ENCODE results near the gene BICRA. TPM values are rescaled to one million over a fixed set of nuclear protein-coding genes. Genes with fewer than 3 reads are reported as not detected.

Gene BICRA
- total RNA-seq, 1 donor from 2014 or later, result 15.6 TPM

DNA sequence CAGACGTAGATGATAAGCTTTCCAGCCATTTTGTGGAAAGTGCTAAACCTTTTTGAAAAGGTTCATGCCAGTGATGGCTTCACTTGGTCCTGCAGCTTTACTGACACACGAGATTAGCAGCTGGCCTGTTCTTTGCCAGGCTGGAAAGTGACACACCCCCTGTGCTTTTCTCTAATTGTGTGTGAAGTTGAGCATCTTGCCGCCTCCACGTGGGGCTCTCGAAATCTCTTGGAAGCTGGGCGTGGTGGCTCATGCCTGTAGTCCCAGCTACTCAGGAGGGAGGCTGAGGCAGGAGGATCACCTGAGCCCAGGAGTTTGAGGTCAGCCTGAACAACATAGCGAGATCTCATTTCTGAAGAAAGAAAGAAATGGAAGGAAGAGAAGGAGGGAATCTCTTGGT lies 79.0 kb downstream of the BICRA start:
- Histone ChIP-seq H3K4me2 (no peak overlapping the region), H3K27me3 (no peaks in the 10 kb centered on the region), H3K9ac (no peak overlapping the region), H4K20me1 (ENCODE audit: low read depth) (peaks cover 42% of the 10 kb centered on the region), H3K79me2 (ENCODE audit: low read depth) (no peaks in the 10 kb centered on the region), H3K4me3 (no peak overlapping the region), H3K27ac (no peak overlapping the region), H3F3A (ENCODE audit: low read depth) (no peaks in the 10 kb centered on the region), H3K4me1 (no peaks in the 10 kb centered on the region), H3K36me3 (no peaks in the 10 kb centered on the region), H2AFZ (replicated peaks) (no peak overlapping the region), H3K9me3 (ENCODE audit: low read depth) (no peaks in the 10 kb centered on the region)
- TF ChIP-seq, protein P1, sequence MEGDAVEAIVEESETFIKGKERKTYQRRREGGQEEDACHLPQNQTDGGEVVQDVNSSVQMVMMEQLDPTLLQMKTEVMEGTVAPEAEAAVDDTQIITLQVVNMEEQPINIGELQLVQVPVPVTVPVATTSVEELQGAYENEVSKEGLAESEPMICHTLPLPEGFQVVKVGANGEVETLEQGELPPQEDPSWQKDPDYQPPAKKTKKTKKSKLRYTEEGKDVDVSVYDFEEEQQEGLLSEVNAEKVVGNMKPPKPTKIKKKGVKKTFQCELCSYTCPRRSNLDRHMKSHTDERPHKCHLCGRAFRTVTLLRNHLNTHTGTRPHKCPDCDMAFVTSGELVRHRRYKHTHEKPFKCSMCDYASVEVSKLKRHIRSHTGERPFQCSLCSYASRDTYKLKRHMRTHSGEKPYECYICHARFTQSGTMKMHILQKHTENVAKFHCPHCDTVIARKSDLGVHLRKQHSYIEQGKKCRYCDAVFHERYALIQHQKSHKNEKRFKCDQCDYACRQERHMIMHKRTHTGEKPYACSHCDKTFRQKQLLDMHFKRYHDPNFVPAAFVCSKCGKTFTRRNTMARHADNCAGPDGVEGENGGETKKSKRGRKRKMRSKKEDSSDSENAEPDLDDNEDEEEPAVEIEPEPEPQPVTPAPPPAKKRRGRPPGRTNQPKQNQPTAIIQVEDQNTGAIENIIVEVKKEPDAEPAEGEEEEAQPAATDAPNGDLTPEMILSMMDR (IDR thresholded peaks at IDR 0.05), result no peak
- TF ChIP-seq EZH2 (IDR thresholded peaks at IDR 0.05) (no peak), EZH2phosphoT487 (IDR thresholded peaks at IDR 0.05) (no peak)
- Mint-ChIP-seq H3K9me3 (no peaks in the 10 kb centered on the region), H3K36me3 (peaks cover 21% of the 10 kb centered on the region), H3K4me3 (no peak overlapping the region), H3K4me1 (no peaks in the 10 kb centered on the region), H3K27ac (no peak overlapping the region), H3K27me3 (ENCODE audit: insufficient read depth, low read depth) (peaks cover 6% of the 10 kb centered on the region)
- DNase-seq (ENCODE audit: low spot score), result no peak

DNA sequence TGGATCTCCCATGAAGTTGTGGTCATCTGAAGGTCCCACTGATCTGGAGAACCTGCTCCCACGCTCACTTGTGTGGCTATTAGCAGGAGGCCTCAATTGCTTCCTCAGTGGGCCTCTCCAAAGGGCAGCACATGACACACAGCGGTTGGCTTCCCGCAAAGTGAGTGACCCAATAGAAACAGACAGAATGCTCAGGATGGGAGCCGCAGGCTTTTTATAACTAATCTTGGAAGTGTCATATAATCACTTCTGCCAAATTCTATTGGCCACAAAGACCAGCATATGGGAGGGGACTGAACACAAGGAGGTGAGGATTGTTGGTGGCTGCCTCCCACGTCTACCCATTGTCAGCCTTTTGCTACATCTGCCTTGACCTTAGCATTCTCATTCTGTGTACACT lies 82.2 kb downstream of the BICRA start:
- DNase-seq (ENCODE audit: low spot score), result no peak
- H3K27ac ChIP-seq, result no peak overlapping the region
- Mint-ChIP-seq H3K36me3 (peaks cover 12% of the 10 kb centered on the region), H3K4me1 (no peaks in the 10 kb centered on the region), H3K9me3 (no peaks in the 10 kb centered on the region), H3K4me3 (no peak overlapping the region), H3K27me3 (ENCODE audit: insufficient read depth, low read depth) (peaks cover 4% of the 10 kb centered on the region), H3K27ac (no peak overlapping the region)
- H2AFZ ChIP-seq (replicated peaks), result no peak overlapping the region
- H4K20me1 ChIP-seq (ENCODE audit: low read depth), result peaks cover 36% of the 10 kb centered on the region
- TF ChIP-seq EZH2 (IDR thresholded peaks at IDR 0.05), result no peak
- TF ChIP-seq, protein P1 (IDR thresholded peaks at IDR 0.05), result no peak
- no peak for TF ChIP-seq EZH2phosphoT487 (IDR thresholded peaks at IDR 0.05)
- H3F3A ChIP-seq (ENCODE audit: low read depth), result no peaks in the 10 kb centered on the region
- H3K27me3 ChIP-seq, result no peaks in the 10 kb centered on the region
- no peaks in the 10 kb centered on the region for H3K9me3 ChIP-seq (ENCODE audit: low read depth)
- H3K4me3 ChIP-seq, result no peak overlapping the region
- H3K4me1 ChIP-seq, result no peaks in the 10 kb centered on the region
- H3K36me3 ChIP-seq, result no peaks in the 10 kb centered on the region
- H3K9ac ChIP-seq, result no peak overlapping the region
- H3K4me2 ChIP-seq, result no peak overlapping the region
- H3K79me2 ChIP-seq (ENCODE audit: low read depth), result no peaks in the 10 kb centered on the region

DNA sequence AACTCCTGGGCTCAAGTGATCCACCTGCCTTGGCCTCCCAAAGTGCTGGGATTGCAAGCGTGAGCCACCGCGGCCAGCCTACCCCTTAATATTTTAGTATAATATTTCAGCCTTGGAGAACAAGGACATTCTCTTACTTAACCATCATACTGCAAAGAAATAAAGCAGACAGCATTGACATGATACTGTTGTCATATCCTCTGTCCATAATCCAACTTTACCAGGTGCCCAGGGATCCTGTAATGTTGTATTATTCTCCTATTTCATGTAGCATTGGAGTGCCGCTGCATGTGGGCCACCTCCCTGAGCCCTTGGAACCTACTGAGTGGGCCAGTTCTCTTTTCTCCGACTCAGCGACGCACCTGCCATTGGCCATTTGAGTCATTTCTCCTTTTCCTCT lies 82.8 kb downstream of the BICRA start:
- TF ChIP-seq, protein P1 (IDR thresholded peaks at IDR 0.05), result no peak
- no peak for TF ChIP-seq EZH2 (IDR thresholded peaks at IDR 0.05)
- no peak for TF ChIP-seq EZH2phosphoT487 (IDR thresholded peaks at IDR 0.05)
- Histone ChIP-seq H3K9me3 (ENCODE audit: low read depth) (no peaks in the 10 kb centered on the region), H3K27me3 (no peaks in the 10 kb centered on the region), H4K20me1 (ENCODE audit: low read depth) (peaks cover 30% of the 10 kb centered on the region), H3K4me1 (no peaks in the 10 kb centered on the region), H3K4me2 (no peak overlapping the region), H3K27ac (no peak overlapping the region), H3F3A (ENCODE audit: low read depth) (peaks cover 3% of the 10 kb centered on the region), H3K9ac (no peak overlapping the region), H3K79me2 (ENCODE audit: low read depth) (no peaks in the 10 kb centered on the region), H2AFZ (replicated peaks) (no peak overlapping the region), H3K4me3 (no peak overlapping the region), H3K36me3 (no peaks in the 10 kb centered on the region)
- peaks cover 10% of the 10 kb centered on the region for H3K36me3 Mint-ChIP-seq
- no peak overlapping the region for H3K4me3 Mint-ChIP-seq
- peaks cover 2% of the 10 kb centered on the region for H3K27me3 Mint-ChIP-seq (ENCODE audit: insufficient read depth, low read depth)
- no peak overlapping the region for H3K27ac Mint-ChIP-seq
- no peak for DNase-seq (ENCODE audit: low spot score)
- H3K9me3 Mint-ChIP-seq, result no peaks in the 10 kb centered on the region
- no peaks in the 10 kb centered on the region for H3K4me1 Mint-ChIP-seq

All from neural progenitor cell (in vitro differentiated cells).